LNCaP clone FGC (cell line): Measurements from ENCODE around the gene ANKRD31.

Source experiments
- DNase-seq: peaks from one replicate; pipeline ENCODE4 v3.0.0-alpha.2; 2011; ENCODE audit warnings: low read depth
- H3K4me3 ChIP-seq: 2 replicates; pipeline ENCODE4 v1.5.1; 2011; ENCODE audit warnings: mild to moderate bottlenecking, low read depth, low read length, control low read depth
- CTCF ChIP-seq: IDR thresholded peaks from 2 replicates; pipeline ENCODE4 v1.5.1; 2012; ENCODE audit warnings: mild to moderate bottlenecking; ENCODE audit not compliant: control insufficient read depth, insufficient read depth; ENCODE audit errors: extremely low read depth

Gene ANKRD31

GRCh38 chr5:75156585-75156984 lies 80.1 kb downstream of the ANKRD31 start:
- no peak for DNase-seq
- TF ChIP-seq CTCF = no peak
- no peak overlapping the region for H3K4me3 ChIP-seq

GRCh38 chr5:75152860-75153259 lies 83.8 kb downstream of the ANKRD31 start:
- no peak for TF ChIP-seq CTCF
- peak; percentile 2 for DNase-seq
- H3K4me3 ChIP-seq = no peak overlapping the region

GRCh38 chr5:75148051-75148450 lies 88.6 kb downstream of the ANKRD31 start:
- TF ChIP-seq CTCF = no peak
- no peak for DNase-seq
- H3K4me3 ChIP-seq = no peak overlapping the region

GRCh38 chr5:75142566-75143136 lies 94.0 kb downstream of the ANKRD31 start:
- DNase-seq = no peak
- H3K4me3 ChIP-seq = no peak overlapping the region
- TF ChIP-seq CTCF = no peak

GRCh38 chr5:75140277-75140676 lies 96.4 kb downstream of the ANKRD31 start:
- DNase-seq = no peak
- no peak overlapping the region for H3K4me3 ChIP-seq
- TF ChIP-seq CTCF = no peak

GRCh38 chr5:75138689-75139088 lies 98.0 kb downstream of the ANKRD31 start:
- no peak overlapping the region for H3K4me3 ChIP-seq
- TF ChIP-seq CTCF = no peak
- DNase-seq = no peak

- DNase-seq = no peak
- H3K4me3 ChIP-seq = no peak overlapping the region
- no peak for TF ChIP-seq CTCF
Observed at GRCh38 chr5:75130818-75131349, 105.8 kb downstream of the ANKRD31 start.
